GM11168 (cell line): ENCODE data around the gene MMRN1.

ENCODE experiments used
- in situ Hi-C: fragments of 300-500 bp; cut with MboI; formaldehyde crosslinking; loops from one replicate; pipeline ENCODE4 v1.12.0; 2022; ENCODE audit warnings: low sequenced_read_pairs; ENCODE audit not compliant: unreplicated experiment

The MMRN1 gene

GRCh38 chr4:89994176-89994873, 99.7 kb downstream of the MMRN1 start:
- in situ Hi-C loops: no loop called here

GRCh38 chr4:89995006-89995405, 100.4 kb downstream of the MMRN1 start:
- in situ Hi-C loops: no loop called here

- in situ Hi-C loops: no loop called here
Observed at GRCh38 chr4:89995814-89996213, 101.2 kb downstream of the MMRN1 start.

- in situ Hi-C loops: no loop called here
Observed at GRCh38 chr4:89997171-89997704, 102.6 kb downstream of the MMRN1 start.

GRCh38 chr4:89998469-89999011, 103.9 kb downstream of the MMRN1 start:
- in situ Hi-C loops: no loop called here

GRCh38 chr4:90001023-90001422, 106.4 kb downstream of the MMRN1 start:
- in situ Hi-C loops: no loop called here

- in situ Hi-C loops: no loop called here
Observed at GRCh38 chr4:90002441-90003062, 107.9 kb downstream of the MMRN1 start.
